HL-60/S4 (cell line): ENCODE measurements around the gene GHRHR.

Experiments used
- in situ Hi-C: fragments of 300-500 bp; cut with MboI; formaldehyde crosslinking; loops from 2 replicates; pipeline ENCODE4 v1.14.3; 2022; ENCODE audit warnings: low sequenced_read_pairs

Gene GHRHR

DNA sequence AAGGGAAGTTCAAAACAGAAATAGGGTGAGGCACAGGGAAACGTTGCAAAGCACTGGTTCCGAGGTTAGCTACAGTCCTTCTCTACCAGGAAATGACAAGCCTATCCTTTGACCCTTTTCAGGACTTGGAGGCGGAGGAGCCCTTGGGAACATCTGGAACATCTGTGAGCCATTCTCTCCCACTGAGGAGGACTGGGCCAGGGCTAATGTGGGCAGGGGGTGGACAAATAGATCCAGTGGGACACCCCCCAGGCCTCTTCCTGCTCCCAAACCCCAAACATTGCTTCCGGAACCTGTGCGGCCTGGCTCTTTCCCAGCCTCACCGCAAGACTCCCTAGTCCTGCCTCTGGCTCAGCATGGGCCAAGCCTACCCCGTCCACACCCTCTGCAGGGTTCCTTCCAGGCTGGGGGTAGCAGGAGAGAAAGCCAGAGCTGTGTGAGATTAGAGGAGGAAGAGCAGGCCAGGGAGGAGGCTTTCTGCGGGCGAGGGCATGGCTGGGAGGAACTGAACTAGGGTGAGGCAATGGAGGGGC, 36.5 kb downstream of the GHRHR start:
- in situ Hi-C loops, result no loop called here

- in situ Hi-C loops, result no loop called here
Measured at GRCh38 chr7:31000779-31001178, 37.0 kb downstream of the GHRHR start.

DNA sequence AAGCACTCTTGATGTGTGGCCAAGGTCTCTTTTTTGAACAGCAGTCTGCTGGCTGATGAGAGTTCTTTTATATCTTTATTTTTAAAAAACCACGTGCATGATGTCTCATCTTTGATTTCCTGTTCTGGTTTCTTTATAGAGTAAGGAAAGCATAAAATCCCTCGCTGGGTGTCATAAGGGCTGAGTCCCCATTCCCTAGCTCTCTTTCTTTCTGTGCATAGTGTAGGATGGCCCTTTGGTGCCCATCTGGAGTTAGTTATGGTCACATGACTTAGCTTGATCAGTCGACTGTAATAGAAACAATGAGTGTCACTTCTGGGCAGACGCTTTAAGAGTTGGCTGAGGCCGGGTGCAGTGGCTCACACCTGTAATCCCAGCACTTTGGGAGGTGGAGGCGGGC, 38.5 kb downstream of the GHRHR start:
- in situ Hi-C loops, result no loop called here

DNA sequence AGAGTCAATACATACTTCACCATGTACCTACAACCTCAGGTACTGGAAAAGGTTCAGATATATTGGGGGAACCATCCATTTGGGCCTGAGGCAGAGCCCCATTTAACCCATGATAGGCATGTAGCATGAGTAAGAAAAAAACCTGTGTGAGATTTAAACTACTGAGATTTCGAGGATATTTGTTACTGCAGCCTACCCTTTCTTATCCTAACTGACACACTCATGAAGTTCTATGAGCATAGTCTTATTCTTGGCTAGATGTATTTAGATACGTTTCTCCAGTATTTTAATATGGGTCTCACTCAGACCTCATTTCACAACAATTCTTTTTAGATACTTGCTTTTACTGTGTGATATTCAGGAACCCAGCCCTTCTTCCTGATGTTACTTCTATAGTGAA, 39.3 kb downstream of the GHRHR start:
- in situ Hi-C loops, result no loop called here

DNA sequence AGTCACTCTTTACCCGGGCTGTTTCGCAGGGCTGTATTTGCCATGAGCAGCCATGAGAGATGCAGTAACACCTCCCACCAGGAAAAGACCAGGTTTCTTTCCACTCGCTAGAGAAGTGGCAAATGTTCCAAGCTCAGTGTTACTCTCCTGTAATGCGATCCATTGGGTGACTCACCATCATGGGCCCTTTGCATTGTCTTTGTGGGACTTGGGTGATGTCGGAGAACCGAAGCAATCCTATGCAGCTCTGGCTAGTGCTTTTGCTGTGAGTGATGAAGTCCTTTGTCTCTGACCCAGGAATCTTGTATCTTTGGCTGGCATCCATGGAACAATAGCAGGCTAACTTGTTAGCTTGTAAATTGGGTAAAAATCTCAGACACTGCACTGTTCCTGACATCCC, 40.0 kb downstream of the GHRHR start:
- in situ Hi-C loops, result no loop called here

GRCh38 chr7:31004393-31004792, 40.6 kb downstream of the GHRHR start:
- in situ Hi-C loops, result no loop called here

DNA sequence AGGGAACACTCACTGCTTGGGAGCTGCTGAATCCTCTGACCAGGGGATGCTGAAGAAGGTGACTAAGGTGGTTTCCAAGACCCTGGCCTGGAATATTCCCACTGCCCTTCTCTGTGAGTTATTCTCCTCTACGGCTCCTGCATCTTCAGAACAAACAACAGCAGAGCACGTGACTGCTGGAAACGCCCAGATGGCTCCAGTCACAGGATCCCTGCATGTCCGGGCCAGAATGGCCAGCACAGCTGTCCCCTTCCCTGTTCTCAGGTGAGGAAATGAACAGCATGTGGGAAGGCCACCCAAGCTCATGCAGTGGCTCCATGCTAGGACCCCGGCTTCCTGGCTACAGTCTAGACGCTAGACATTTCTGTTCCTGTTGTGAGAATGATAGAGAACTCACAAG, 43.1 kb downstream of the GHRHR start:
- in situ Hi-C loops, result no loop called here

DNA sequence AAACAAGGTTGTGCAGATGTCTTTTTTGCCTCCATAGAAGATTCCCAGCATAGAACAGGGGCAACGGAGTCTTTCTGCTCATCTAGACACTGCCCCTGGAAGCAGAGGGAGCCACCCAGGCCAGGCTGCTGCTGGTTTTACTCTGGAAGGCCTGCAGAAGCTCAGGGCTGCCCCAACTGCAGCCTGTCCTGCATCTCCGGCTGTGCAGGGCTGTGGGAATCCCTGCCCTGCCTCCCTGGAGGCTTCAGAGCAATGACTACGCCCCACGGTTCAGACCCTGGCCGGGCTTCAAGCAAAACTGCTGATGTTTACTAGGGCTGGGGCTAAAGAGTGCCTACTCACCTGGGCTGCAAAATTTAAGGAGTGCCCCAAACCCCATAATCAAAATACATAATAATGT, 43.9 kb downstream of the GHRHR start:
- in situ Hi-C loops, result no loop called here

GRCh38 chr7:31014826-31015225, 51.1 kb downstream of the GHRHR start:
- in situ Hi-C loops, result no loop called here

GRCh38 chr7:31017032-31017675, 53.4 kb downstream of the GHRHR start:
- in situ Hi-C loops, result no loop called here

DNA sequence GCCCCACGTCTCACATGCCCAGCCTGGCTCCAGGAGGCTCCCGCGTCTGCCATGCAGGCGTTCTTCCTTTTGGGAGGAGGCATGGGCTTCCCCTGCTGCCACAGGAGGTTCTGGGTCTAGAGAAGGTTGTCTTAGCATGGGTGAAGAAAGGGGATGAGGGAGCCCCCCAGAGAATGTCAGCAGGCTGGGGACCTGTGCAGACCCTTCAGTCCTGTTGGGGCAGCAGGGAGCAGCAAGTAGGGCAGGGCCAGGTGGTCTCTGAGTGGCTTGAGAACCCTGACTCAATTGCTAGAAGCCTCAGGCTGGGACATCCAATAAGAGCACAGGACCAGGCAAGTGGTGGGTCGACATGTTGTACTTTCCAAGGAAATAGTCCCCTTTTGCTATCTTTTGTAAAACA, 54.0 kb downstream of the GHRHR start:
- in situ Hi-C loops, result no loop called here

DNA sequence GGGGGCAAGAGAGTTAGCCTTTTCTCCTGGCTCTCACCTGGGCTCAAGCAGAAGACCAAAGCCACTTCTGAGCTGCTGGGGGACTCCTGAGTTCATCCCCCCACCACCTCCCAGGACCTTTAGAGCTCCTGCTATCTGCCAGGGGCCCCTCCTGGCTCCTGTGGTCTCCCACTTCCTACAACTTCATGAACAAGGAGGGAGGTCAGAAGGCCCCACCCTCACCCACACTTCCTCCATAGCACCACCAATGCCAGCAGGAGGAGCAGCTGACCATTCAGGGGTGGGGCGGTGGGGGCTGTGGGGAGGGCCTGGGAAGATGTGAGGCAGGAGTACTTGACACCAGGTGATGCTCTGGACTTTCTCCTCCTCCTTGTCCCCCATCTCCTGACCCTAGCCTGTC, 55.8 kb downstream of the GHRHR start:
- in situ Hi-C loops, result no loop called here

DNA sequence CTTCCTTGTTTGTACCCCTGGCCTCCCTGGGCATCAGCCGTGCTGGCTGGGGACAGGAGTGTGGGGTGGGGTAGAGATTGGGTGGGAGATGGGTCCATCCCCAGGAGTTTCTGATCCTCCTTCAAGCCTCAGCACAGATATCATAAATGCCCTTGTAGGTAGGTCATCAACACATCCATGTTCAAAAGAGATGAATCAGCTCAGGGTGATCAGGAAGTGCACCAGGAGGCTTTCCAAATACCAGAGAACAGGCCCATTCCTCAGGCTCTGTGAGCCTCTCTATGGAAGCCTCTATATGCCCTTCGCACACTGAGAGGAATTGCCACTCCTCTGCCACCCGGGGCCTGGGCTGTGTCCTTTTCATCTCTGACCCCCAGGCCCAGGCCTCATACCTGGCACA, 56.4 kb downstream of the GHRHR start:
- in situ Hi-C loops, result no loop called here

DNA sequence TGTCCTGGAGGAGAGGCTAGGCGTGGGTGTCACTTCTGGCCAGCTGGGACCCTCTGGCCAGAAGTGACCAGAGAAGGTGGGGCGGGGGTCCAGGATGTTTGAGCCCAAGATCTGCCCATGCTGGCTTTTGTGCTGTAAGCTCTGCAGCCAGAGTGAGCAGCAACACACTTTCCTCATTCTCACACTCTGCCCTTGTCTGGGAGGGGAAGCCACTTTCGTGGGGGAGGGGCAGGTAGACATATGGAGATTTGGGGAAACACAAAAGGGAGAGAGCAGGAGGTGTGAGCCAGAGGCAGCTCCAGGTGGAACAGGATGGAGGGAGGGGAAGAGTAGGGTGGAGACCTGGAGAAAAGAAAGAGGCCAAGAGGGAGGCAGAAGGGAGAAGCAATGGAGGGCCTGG, 56.9 kb downstream of the GHRHR start:
- in situ Hi-C loops, result no loop called here

- in situ Hi-C loops, result no loop called here
Measured at GRCh38 chr7:31022117-31022516, 58.4 kb downstream of the GHRHR start.

GRCh38 chr7:31022726-31023125, 59.0 kb downstream of the GHRHR start:
- in situ Hi-C loops, result no loop called here

DNA sequence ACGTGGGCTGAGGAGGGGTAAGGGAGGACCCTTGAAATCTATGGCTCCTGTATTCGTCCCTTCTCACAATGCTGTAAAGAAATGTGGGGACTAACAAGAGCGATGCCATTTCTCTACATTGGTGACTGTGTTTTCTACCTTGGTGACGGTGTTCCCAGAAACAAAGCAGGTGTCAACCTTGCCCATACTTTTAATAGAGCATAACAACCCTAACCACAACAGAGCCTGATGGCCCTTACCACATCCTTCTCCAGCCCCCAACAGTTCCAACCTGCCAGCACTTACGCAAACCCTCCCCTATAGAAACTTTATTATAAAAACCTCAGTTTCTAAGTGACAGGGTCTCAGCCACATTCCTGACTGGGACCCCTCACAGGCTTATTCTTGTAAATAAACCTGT, 60.1 kb downstream of the GHRHR start:
- in situ Hi-C loops, result no loop called here

GRCh38 chr7:31027161-31027965, 63.6 kb downstream of the GHRHR start:
- in situ Hi-C loops, result no loop called here

DNA sequence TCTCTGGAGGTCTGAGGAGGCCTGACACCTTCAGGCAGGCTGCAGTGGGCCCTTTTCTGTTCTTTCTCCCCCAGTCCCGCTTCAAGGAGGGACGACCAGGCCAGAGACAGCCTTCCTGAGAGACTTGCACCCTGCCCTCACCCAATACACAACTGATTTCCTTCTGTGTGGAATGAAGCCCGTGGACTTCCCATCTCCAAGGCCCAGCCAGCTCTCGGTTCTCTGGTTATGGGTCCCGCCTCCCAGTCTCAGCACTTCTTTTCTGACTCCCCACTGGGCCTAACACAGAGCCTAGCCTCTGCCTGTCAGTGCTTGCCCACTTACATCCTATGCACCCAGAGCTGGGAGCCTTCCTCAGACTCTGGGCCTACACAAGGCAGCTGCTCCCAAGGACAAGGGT, 64.3 kb downstream of the GHRHR start:
- in situ Hi-C loops, result no loop called here

DNA sequence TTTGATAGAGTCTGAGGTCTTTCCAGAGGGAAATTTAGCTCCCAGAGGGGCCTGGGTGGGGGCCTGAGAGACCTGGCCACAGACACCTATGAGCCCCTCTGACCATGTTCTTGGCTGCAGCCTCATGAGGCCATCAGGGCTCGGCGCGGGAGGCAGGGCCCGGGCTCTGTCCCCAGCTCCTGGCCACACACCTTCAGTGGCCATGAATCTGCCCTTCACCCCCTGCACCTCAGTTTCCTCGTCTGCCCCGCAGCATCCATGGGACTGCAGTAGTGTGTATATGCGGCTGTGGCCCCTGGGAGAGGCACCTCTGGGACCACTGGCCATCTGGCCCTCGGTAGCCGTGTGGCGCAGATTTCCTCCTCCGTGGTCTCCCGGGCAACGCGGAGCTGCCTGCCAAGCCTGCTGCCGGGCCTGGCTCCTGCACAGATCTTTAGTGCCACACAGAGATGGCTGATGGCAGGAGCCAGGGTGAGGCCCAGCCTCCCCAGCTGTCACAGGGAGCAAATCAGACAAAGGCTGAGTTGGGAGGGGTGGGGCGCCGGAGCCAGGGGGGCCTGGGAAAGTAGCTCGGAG, 64.8 kb downstream of the GHRHR start:
- in situ Hi-C loops, result no loop called here
